NB4 (cell line): ENCODE results near the gene MBNL3.

ENCODE experiments used
- TF ChIP-seq, protein P1 (sequence below): IDR thresholded peaks from 2 replicates; pipeline ENCODE4 v1.6.1; 2011; ENCODE audit warnings: low read depth, low read length
- TF ChIP-seq, protein P2 (sequence below): IDR thresholded peaks from one replicate; pipeline ENCODE4 v1.5.1; 2012; ENCODE audit warnings: low read depth, low read length

DNA sequence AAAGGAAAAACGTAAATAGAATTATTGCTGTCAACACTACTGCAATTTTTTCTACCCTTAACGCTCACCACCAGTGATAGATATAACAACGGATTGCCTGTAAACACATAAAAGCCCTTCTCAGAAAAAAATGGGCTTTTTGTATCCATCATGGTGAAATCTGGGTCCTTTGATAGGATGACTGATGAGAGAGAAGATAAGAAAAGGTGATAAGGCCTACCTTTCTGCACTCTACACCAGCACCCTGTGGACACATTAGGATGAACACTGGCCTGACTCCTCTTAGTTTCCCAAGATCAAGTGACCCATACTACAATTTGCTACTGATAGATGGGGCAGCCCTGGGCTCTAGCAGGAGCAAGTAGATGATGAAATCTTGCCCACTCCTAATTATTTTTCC, 157.3 kb downstream of the MBNL3 start:
- TF ChIP-seq, protein P1, sequence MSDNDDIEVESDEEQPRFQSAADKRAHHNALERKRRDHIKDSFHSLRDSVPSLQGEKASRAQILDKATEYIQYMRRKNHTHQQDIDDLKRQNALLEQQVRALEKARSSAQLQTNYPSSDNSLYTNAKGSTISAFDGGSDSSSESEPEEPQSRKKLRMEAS: no peak
- TF ChIP-seq, protein P2, sequence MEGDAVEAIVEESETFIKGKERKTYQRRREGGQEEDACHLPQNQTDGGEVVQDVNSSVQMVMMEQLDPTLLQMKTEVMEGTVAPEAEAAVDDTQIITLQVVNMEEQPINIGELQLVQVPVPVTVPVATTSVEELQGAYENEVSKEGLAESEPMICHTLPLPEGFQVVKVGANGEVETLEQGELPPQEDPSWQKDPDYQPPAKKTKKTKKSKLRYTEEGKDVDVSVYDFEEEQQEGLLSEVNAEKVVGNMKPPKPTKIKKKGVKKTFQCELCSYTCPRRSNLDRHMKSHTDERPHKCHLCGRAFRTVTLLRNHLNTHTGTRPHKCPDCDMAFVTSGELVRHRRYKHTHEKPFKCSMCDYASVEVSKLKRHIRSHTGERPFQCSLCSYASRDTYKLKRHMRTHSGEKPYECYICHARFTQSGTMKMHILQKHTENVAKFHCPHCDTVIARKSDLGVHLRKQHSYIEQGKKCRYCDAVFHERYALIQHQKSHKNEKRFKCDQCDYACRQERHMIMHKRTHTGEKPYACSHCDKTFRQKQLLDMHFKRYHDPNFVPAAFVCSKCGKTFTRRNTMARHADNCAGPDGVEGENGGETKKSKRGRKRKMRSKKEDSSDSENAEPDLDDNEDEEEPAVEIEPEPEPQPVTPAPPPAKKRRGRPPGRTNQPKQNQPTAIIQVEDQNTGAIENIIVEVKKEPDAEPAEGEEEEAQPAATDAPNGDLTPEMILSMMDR: no peak
